ENCODE data around the gene CXXC1. TPM values are rescaled to one million over a fixed set of nuclear protein-coding genes. Genes with fewer than 3 reads are reported as not detected.

CXXC1 gene
- total RNA-seq, 2 donors from 2014 or later = 93.1 to 102 TPM

GRCh38 chr18:50330176-50330575 lies 42.7 kb upstream of the CXXC1 start:
- H3K27ac Mint-ChIP-seq = no peak overlapping the region
- H3K36me3 Mint-ChIP-seq (ENCODE audit: low read depth) = no peaks in the 10 kb centered on the region
- Histone ChIP-seq H3K4me1 (ENCODE audit: control insufficient read depth, insufficient read depth, low read length) (peaks cover 9% of the 10 kb centered on the region), H3K27me3 (ENCODE audit: control insufficient read depth, insufficient read depth, low read length, poor library complexity, severe bottlenecking) (no peaks in the 10 kb centered on the region), H3K4me3 (ENCODE audit: low read length) (no peak overlapping the region), H3K27ac (ENCODE audit: low read depth, low read length) (no peak overlapping the region), H3K9me3 (ENCODE audit: control insufficient read depth, low read length) (peaks cover 11% of the 10 kb centered on the region), H3K36me3 (ENCODE audit: control insufficient read depth, insufficient read depth, low read length) (no peaks in the 10 kb centered on the region), H3K9ac (ENCODE audit: extremely low read depth, low read length, poor library complexity, severe bottlenecking) (no peak overlapping the region)
- no peak for DNase-seq
- H3K27me3 Mint-ChIP-seq (ENCODE audit: insufficient read depth) = peaks cover 21% of the 10 kb centered on the region
- H3K4me1 Mint-ChIP-seq = peaks cover 20% of the 10 kb centered on the region
- no peak for TF ChIP-seq CTCF (conservative IDR thresholded peaks at IDR 0.05)
- no peak overlapping the region for H3K4me3 Mint-ChIP-seq
- H3K9me3 Mint-ChIP-seq = peaks cover 9% of the 10 kb centered on the region

- H3K4me3 ChIP-seq (ENCODE audit: low read length) = no peak overlapping the region
- H3K27me3 ChIP-seq (ENCODE audit: control insufficient read depth, insufficient read depth, low read length, poor library complexity, severe bottlenecking) = no peaks in the 10 kb centered on the region
- peaks cover 11% of the 10 kb centered on the region for H3K9me3 ChIP-seq (ENCODE audit: control insufficient read depth, low read length)
- no peaks in the 10 kb centered on the region for H3K36me3 Mint-ChIP-seq (ENCODE audit: low read depth)
- 88% methylated on average over 3 of the region's 3 CpGs; no CpG with 5 or more reads in 1 of the 2 experiments for WGBS, 2 experiments (ENCODE audit: insufficient coverage in 1 of 2, insufficient read length in 1 of 2)
- H3K9me3 Mint-ChIP-seq = peaks cover 9% of the 10 kb centered on the region
- TF ChIP-seq CTCF (conservative IDR thresholded peaks at IDR 0.05) = no peak
- peaks cover 9% of the 10 kb centered on the region for H3K4me1 Mint-ChIP-seq
- H3K27me3 Mint-ChIP-seq (ENCODE audit: insufficient read depth) = peaks cover 31% of the 10 kb centered on the region
- H3K27ac Mint-ChIP-seq = no peak overlapping the region
- no peaks in the 10 kb centered on the region for H3K36me3 ChIP-seq (ENCODE audit: control insufficient read depth, insufficient read depth, low read length)
- no peak overlapping the region for H3K27ac ChIP-seq (ENCODE audit: low read depth, low read length)
- no peak overlapping the region for H3K9ac ChIP-seq (ENCODE audit: extremely low read depth, low read length, poor library complexity, severe bottlenecking)
- peaks cover 2% of the 10 kb centered on the region for H3K4me1 ChIP-seq (ENCODE audit: control insufficient read depth, insufficient read depth, low read length)
- no peak for DNase-seq
- no peak overlapping the region for H3K4me3 Mint-ChIP-seq
Observed at GRCh38 chr18:50327983-50328382, 40.5 kb upstream of the CXXC1 start.

GRCh38 chr18:50320719-50321118 lies 33.2 kb upstream of the CXXC1 start:
- no peaks in the 10 kb centered on the region for H3K36me3 Mint-ChIP-seq (ENCODE audit: low read depth)
- peaks cover 22% of the 10 kb centered on the region for H3K27me3 Mint-ChIP-seq (ENCODE audit: insufficient read depth)
- no peaks in the 10 kb centered on the region for H3K9me3 Mint-ChIP-seq
- H3K27ac Mint-ChIP-seq = no peak overlapping the region
- no peak for DNase-seq
- H3K36me3 ChIP-seq (ENCODE audit: control insufficient read depth, insufficient read depth, low read length) = no peaks in the 10 kb centered on the region
- no peaks in the 10 kb centered on the region for H3K9me3 ChIP-seq (ENCODE audit: control insufficient read depth, low read length)
- H3K4me3 ChIP-seq (ENCODE audit: low read length) = no peak overlapping the region
- H3K4me3 Mint-ChIP-seq = no peak overlapping the region
- no peaks in the 10 kb centered on the region for H3K4me1 Mint-ChIP-seq
- H3K9ac ChIP-seq (ENCODE audit: extremely low read depth, low read length, poor library complexity, severe bottlenecking) = no peak overlapping the region
- no peak overlapping the region for H3K27ac ChIP-seq (ENCODE audit: low read depth, low read length)
- H3K4me1 ChIP-seq (ENCODE audit: control insufficient read depth, insufficient read depth, low read length) = no peaks in the 10 kb centered on the region
- no peak for TF ChIP-seq CTCF (conservative IDR thresholded peaks at IDR 0.05)
- H3K27me3 ChIP-seq (ENCODE audit: control insufficient read depth, insufficient read depth, low read length, poor library complexity, severe bottlenecking) = no peaks in the 10 kb centered on the region
- 82 to 92% methylated on average over 3 to 5 of the region's 5 CpGs for WGBS, 2 experiments (ENCODE audit: insufficient coverage in 1 of 2, insufficient read length in 1 of 2)

Data from endodermal cell (in vitro differentiated cells).